OCI-LY1 (cell line): ENCODE data around the gene CFAP20DC.

Experiments
- EZH2 ChIP-seq: fragments of 200-600 bp; sonication (generic), shearing (Covaris generic); IDR thresholded peaks from 2 replicates; pipeline ENCODE4 v1.8.0; 2017; ENCODE audit warnings: borderline replicate concordance, mixed run types, mild to moderate bottlenecking, antibody characterized with exemption, low read length, moderate library complexity, mixed read lengths
- TF ChIP-seq, protein P1 (sequence below): fragments of 200-600 bp; sonication (generic), shearing (Covaris generic); IDR thresholded peaks from 2 replicates; pipeline ENCODE4 v1.5.1; 2017; ENCODE audit warnings: mild to moderate bottlenecking, antibody characterized with exemption, low read length, moderate library complexity, mixed read lengths

DNA sequence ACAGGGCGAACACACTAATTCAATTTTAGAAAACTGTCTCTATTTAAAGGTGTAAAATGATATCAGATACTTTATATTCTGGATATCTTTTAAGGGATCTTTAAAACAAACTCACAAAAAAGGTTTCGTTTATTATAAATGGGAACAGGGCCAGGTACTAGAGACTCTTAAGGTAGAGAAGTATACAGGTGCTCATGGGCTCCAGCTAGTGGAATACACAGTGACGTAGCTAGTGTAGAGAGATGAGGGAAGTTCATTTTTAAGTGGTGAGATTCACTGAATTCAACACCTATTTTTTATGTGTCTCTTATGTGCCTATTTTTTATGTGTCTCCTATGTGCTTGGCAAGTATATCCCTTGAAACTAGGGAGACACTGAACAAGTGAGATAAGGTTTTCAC is 250.6 kb downstream of the CFAP20DC start:
- TF ChIP-seq, protein P1, sequence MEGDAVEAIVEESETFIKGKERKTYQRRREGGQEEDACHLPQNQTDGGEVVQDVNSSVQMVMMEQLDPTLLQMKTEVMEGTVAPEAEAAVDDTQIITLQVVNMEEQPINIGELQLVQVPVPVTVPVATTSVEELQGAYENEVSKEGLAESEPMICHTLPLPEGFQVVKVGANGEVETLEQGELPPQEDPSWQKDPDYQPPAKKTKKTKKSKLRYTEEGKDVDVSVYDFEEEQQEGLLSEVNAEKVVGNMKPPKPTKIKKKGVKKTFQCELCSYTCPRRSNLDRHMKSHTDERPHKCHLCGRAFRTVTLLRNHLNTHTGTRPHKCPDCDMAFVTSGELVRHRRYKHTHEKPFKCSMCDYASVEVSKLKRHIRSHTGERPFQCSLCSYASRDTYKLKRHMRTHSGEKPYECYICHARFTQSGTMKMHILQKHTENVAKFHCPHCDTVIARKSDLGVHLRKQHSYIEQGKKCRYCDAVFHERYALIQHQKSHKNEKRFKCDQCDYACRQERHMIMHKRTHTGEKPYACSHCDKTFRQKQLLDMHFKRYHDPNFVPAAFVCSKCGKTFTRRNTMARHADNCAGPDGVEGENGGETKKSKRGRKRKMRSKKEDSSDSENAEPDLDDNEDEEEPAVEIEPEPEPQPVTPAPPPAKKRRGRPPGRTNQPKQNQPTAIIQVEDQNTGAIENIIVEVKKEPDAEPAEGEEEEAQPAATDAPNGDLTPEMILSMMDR, result no peak
- no peak for TF ChIP-seq EZH2
